H1 (cell line): ENCODE results near the gene IQCH. TPM values are rescaled to one million over a fixed set of nuclear protein-coding genes. Genes with fewer than 3 reads are reported as not detected.

Experiments
- CTCF ChIA-PET: fragments of 300-600 bp; sonication (Branson Sonifier 250); formaldehyde crosslinking; loops from one replicate; lab custom pipeline; 2021; ENCODE audit not compliant: partially characterized antibody; lab: Charles Lee
- POLR2A ChIA-PET: fragments of 300-600 bp; sonication (Branson Sonifier 250); formaldehyde crosslinking; loops from one replicate; lab custom pipeline; 2021; ENCODE audit warnings: inconsistent platforms; ENCODE audit not compliant: partially characterized antibody; lab: Charles Lee
- DNase-seq, 2 experiments: peaks; one replicate each; pipeline versions ENCODE4 v3.0.0 to v3.0.0-alpha.2; 2010 to 2022; ENCODE audit warnings: low spot score in 2 of 2, low read depth in 1 of 2, mixed read lengths in 1 of 2
- FAIRE-seq: peaks from 2 replicates; lab custom pipeline; 2011; peaks lifted over from hg19 to GRCh38; lab: Jason Lieb, UNC
- H2AFZ ChIP-seq: 2 replicates; pipeline ENCODE4 v1.8.1; 2012; ENCODE audit warnings: low read length, inconsistent platforms
- H2AK5ac ChIP-seq: 2 replicates; pipeline ENCODE4 v1.6.1; 2013; ENCODE audit warnings: low read depth, low read length
- H2BK120ac ChIP-seq: replicated peaks from 2 replicates; pipeline ENCODE3; 2013; ENCODE audit warnings: low read depth, low read length, inconsistent platforms
- H2BK12ac ChIP-seq: 2 replicates; pipeline ENCODE4 v1.6.1; 2013; ENCODE audit warnings: low read depth, low read length
- H2BK15ac ChIP-seq: 2 replicates; pipeline ENCODE4 v1.6.1; 2013; ENCODE audit warnings: low read length
- H2BK20ac ChIP-seq: 2 replicates; pipeline ENCODE4 v1.6.1; 2013; ENCODE audit warnings: low read length
- H2BK5ac ChIP-seq: 2 replicates; pipeline ENCODE4 v1.6.1; 2013; ENCODE audit warnings: low read depth, low read length
- H3K14ac ChIP-seq: 2 replicates; pipeline ENCODE4 v1.6.1; 2013; ENCODE audit warnings: inconsistent platforms; ENCODE audit not compliant: insufficient read length
- H3K18ac ChIP-seq: 2 replicates; pipeline ENCODE4 v1.6.1; 2013; ENCODE audit warnings: low read length; ENCODE audit errors: extremely low read depth
- H3K23ac ChIP-seq: 2 replicates; pipeline ENCODE4 v1.6.1; 2013; ENCODE audit warnings: inconsistent platforms; ENCODE audit not compliant: insufficient read length
- H3K23me2 ChIP-seq: 2 replicates; pipeline ENCODE4 v1.6.1; 2013; ENCODE audit warnings: low read depth, low read length
- H3K27ac ChIP-seq: 2 replicates; pipeline ENCODE4 v1.6.1; 2011; ENCODE audit warnings: low read depth, low read length, inconsistent platforms
- H3K27me3 ChIP-seq, 4 experiments: replicated peaks in 1 of 4; 1 replicate in 1 of 4; 2 replicates in 3 of 4; pipeline versions ENCODE4 v1.6.1 to v1.8.1; 2011 to 2013; ENCODE audit warnings: low read length in 3 of 4, mild to moderate bottlenecking in 3 of 4, inconsistent platforms in 2 of 4, mixed read lengths in 2 of 4, moderate library complexity in 1 of 4; ENCODE audit not compliant: control insufficient read depth in 3 of 4, insufficient read depth in 3 of 4; ENCODE audit errors: extremely low read depth in 1 of 4
- H3K36me3 ChIP-seq, 4 experiments: 2 replicates each; pipeline versions ENCODE4 v1.6.1 to v1.8.1; 2011 to 2013; ENCODE audit warnings: mild to moderate bottlenecking in 4 of 4, low read length in 3 of 4, moderate library complexity in 2 of 4, control low read depth in 1 of 4, inconsistent platforms in 1 of 4; ENCODE audit not compliant: insufficient read depth in 4 of 4, control insufficient read depth in 2 of 4
- H3K4ac ChIP-seq: replicated peaks from 2 replicates; pipeline ENCODE3; 2013; ENCODE audit warnings: low read length, low read depth, mixed read lengths, inconsistent platforms; ENCODE audit not compliant: insufficient read length
- H3K4me1 ChIP-seq, 4 experiments: replicated peaks in 1 of 4; 1 replicate in 1 of 4; 2 replicates in 3 of 4; pipeline versions ENCODE4 v1.6.1 to v1.8.1; 2011 to 2013; ENCODE audit warnings: low read length in 3 of 4, inconsistent platforms in 2 of 4, mixed read lengths in 1 of 4; ENCODE audit not compliant: insufficient read depth in 4 of 4, control insufficient read depth in 3 of 4
- H3K4me2 ChIP-seq, 2 experiments: 2 replicates each; pipeline versions ENCODE4 v1.6.1 to v1.8.1; 2011 to 2013; ENCODE audit warnings: low read depth in 2 of 2, low read length in 2 of 2, control low read depth in 1 of 2, inconsistent platforms in 1 of 2, mild to moderate bottlenecking in 1 of 2; ENCODE audit not compliant: insufficient read depth in 1 of 2
- H3K4me3 ChIP-seq, 4 experiments: fragments of 200-600, 300-600 bp in 1 of 4; sonication (generic), shearing (Covaris generic), sonication (Bioruptor Twin) in 1 of 4; 2 replicates each; pipeline versions ENCODE4 v1.5.1 to v1.8.1; 2011 to 2016; ENCODE audit warnings: low read length in 4 of 4, low read depth in 3 of 4, control low read depth in 2 of 4, inconsistent platforms in 2 of 4, mild to moderate bottlenecking in 2 of 4, mixed read lengths in 1 of 4, moderate library complexity in 1 of 4; ENCODE audit not compliant: insufficient read depth in 2 of 4; ENCODE audit errors: extremely low read depth in 1 of 4
- H3K56ac ChIP-seq: replicated peaks from 2 replicates; pipeline ENCODE3; 2013; ENCODE audit warnings: low read depth, mild to moderate bottlenecking, mixed read lengths, low read length, inconsistent platforms; ENCODE audit not compliant: insufficient read length
- H3K79me1 ChIP-seq: 2 replicates; pipeline ENCODE4 v1.6.1; 2013; ENCODE audit warnings: low read depth, low read length, control low read depth
- H3K79me2 ChIP-seq, 2 experiments: 2 replicates each; pipeline versions ENCODE4 v1.6.1 to v1.8.1; 2012 to 2013; ENCODE audit warnings: low read length in 2 of 2, mild to moderate bottlenecking in 2 of 2, inconsistent platforms in 1 of 2; ENCODE audit not compliant: insufficient read depth in 2 of 2, control insufficient read depth in 1 of 2
- H3K9ac ChIP-seq, 4 experiments: replicated peaks in 1 of 4; 1 replicate in 1 of 4; 2 replicates in 3 of 4; pipeline versions ENCODE4 v1.6.1 to v1.8.1; 2011 to 2013; ENCODE audit warnings: low read depth in 3 of 4, low read length in 3 of 4, control low read depth in 2 of 4, mild to moderate bottlenecking in 2 of 4, moderate library complexity in 2 of 4, inconsistent platforms in 1 of 4; ENCODE audit errors: extremely low read depth in 1 of 4
- H3K9me3 ChIP-seq, 2 experiments: 2 replicates each; pipeline versions ENCODE4 v1.6.1 to v1.8.1; 2012 to 2013; ENCODE audit warnings: mild to moderate bottlenecking in 2 of 2, moderate library complexity in 2 of 2, control low read depth in 1 of 2, inconsistent platforms in 1 of 2, low read depth in 1 of 2, low read length in 1 of 2, mixed read lengths in 1 of 2; ENCODE audit not compliant: insufficient read depth in 2 of 2
- H4K20me1 ChIP-seq, 2 experiments: replicated peaks in 1 of 2; 2 replicates each; pipeline versions ENCODE3 to v1.8.1; 2011 to 2013; ENCODE audit warnings: inconsistent platforms in 2 of 2, low read length in 2 of 2, mild to moderate bottlenecking in 1 of 2; ENCODE audit not compliant: insufficient read depth in 2 of 2, control insufficient read depth in 1 of 2
- H4K5ac ChIP-seq: 2 replicates; pipeline ENCODE4 v1.6.1; 2013; ENCODE audit warnings: low read length, low read depth, mixed read lengths, inconsistent platforms; ENCODE audit not compliant: insufficient read length
- H4K8ac ChIP-seq: 2 replicates; pipeline ENCODE4 v1.8.0; 2013; ENCODE audit warnings: mild to moderate bottlenecking, moderate library complexity, low read length, inconsistent platforms; ENCODE audit not compliant: insufficient read depth; ENCODE audit errors: extremely low read depth
- H4K91ac ChIP-seq: replicated peaks from 2 replicates; pipeline ENCODE3; 2013; ENCODE audit warnings: low read length, mixed read lengths, inconsistent platforms; ENCODE audit not compliant: insufficient read length
- CEBPB ChIP-seq: IDR thresholded peaks from 2 replicates; pipeline ENCODE4 v1.6.1; 2012; ENCODE audit warnings: low read depth, low read length
- KDM4A ChIP-seq: IDR thresholded peaks from one replicate; pipeline ENCODE4 v1.7.1; 2012; ENCODE audit warnings: low read depth, mild to moderate bottlenecking, moderate library complexity, low read length, inconsistent platforms; ENCODE audit not compliant: severe bottlenecking
- SIN3A ChIP-seq, 2 experiments: IDR thresholded peaks in 1 of 2; conservative IDR thresholded peaks in 1 of 2; 2 replicates each; pipeline ENCODE4 v1.6.1; 2011 to 2012; ENCODE audit warnings: low read length in 2 of 2, improper control_type of control experiment in 1 of 2, low read depth in 1 of 2, mild to moderate bottlenecking in 1 of 2
- SP2 ChIP-seq: IDR thresholded peaks from 2 replicates; pipeline ENCODE4 v1.6.1; 2012; ENCODE audit warnings: mild to moderate bottlenecking, low read length, inconsistent platforms
- WGBS, 2 experiments: shearing (Covaris generic) in 1 of 2; methylation state at CpG; one replicate each; pipeline versions ENCODE4 v1.1.6 to v1.1.7; 2013 to 2015; ENCODE audit warnings: low lambda C conversion rate in 2 of 2, mixed read lengths in 2 of 2, inconsistent platforms in 1 of 2, low coverage in 1 of 2, missing lambda C conversion rate in 1 of 2; ENCODE audit not compliant: insufficient replicate concordance in 2 of 2, insufficient coverage in 1 of 2, insufficient read length in 1 of 2; ENCODE audit errors: extremely low coverage in 1 of 2, missing lambda C conversion rate in 1 of 2; 5-methylcytosine and 5-hydroxymethylcytosine counted together
- polyA plus RNA-seq, 7 experiments: library from polyadenylated mRNA; depleted of rRNA in 3 of 7; stranded (reverse) in 5 of 7; unstranded in 2 of 7; fragments of >200 nt in 5 of 7; fragments of 200-250 nt in 2 of 7; gene quantifications; 1 replicate in 5 of 7; 2 replicates in 1 of 7; 4 replicates in 1 of 7; pipeline versions ENCODE4 v1.2.1 to v1.2.3, GENCODE V29; 2011 to 2013; ENCODE audit warnings: missing spikeins in 2 of 7, mixed read lengths in 2 of 7
- total RNA-seq: library from RNA; stranded (reverse); fragmentation: NEBNext Ultra II Directional; extraction: Animal tissue kit (Norgen Biotek cat#: 25700); gene quantifications from 2 replicates; pipeline ENCODE4 v1.2.1, GENCODE V29; 2021

The IQCH gene
- total and polyA plus RNA-seq, 2 of the 8 experiments (the other 6 are each of a cell fraction or from before 2014, with no cell fraction given), result 0.60 to 1.9 TPM

DNA sequence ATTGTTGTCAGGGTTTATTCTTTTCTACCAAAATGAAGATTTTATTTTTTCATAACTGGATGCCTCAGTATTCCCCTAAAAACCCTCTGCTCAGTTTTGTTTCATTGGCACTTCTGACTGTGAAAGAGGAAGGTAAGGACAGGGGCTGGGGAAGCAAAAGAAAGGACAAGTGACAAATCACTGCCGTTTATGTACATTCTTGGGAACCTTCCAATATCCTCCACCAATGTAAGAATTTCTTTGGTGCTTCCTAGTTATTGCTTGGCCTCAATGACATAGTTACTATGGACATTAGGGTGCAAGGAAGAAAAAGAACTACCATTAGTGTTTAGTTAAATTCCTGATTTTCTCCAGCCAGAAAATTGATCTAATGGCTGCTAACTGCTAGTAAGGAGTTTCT, 135.4 kb downstream of the IQCH start:
- no peak overlapping the region for H3K23ac ChIP-seq
- FAIRE-seq (no peak), DNase-seq (no peak)
- WGBS, 2 experiments, result 100% methylated on average over 1 of the region's 1 CpG; no CpG with 5 or more reads in 1 of the 2 experiments
- no peak overlapping the region for H2AK5ac ChIP-seq
- H3K14ac ChIP-seq, result no peak overlapping the region
- H3K4me3 ChIP-seq, result no peak overlapping the region
- H4K8ac ChIP-seq, result no peak overlapping the region
- H3K9ac ChIP-seq, result no peak overlapping the region
- H4K5ac ChIP-seq, result no peak overlapping the region
- no peak overlapping the region for H3K27ac ChIP-seq
- no peak overlapping the region for H2BK5ac ChIP-seq
- H3K4ac ChIP-seq, result no peak overlapping the region
- H3K56ac ChIP-seq, result no peak overlapping the region
- no peaks in the 10 kb centered on the region for H3K79me2 ChIP-seq
- no peaks in the 10 kb centered on the region for H4K20me1 ChIP-seq
- H3K9me3 ChIP-seq, result no peaks in the 10 kb centered on the region
- no peak overlapping the region for H2BK15ac ChIP-seq
- no peak overlapping the region for H2BK120ac ChIP-seq
- ChIA-PET CTCF (interaction anchor here (1.0 kb wide), 1 partner anchor 43 kb away, joined by 3 read pairs; no protein-coding TSS in a partner anchor), POLR2A (no interaction called here)
- H2AFZ ChIP-seq, result no peak overlapping the region
- H4K91ac ChIP-seq, result no peak overlapping the region
- no peaks in the 10 kb centered on the region for H3K27me3 ChIP-seq
- no peak overlapping the region for H3K18ac ChIP-seq
- H3K4me2 ChIP-seq, result no peak overlapping the region
- H3K36me3 ChIP-seq, result no peaks in the 10 kb centered on the region
- TF ChIP-seq CEBPB (no peak), SIN3A (conservative IDR thresholded peaks at IDR 0.05 in 1 of 2, IDR thresholded peaks at IDR 0.05 in 1 of 2; ENCODE audit: low read depth in 1 of 2, low read length in 2 of 2) (no peak), KDM4A (no peak), SP2 (no peak)
- H3K23me2 ChIP-seq, result no peaks in the 10 kb centered on the region
- no peaks in the 10 kb centered on the region for H3K79me1 ChIP-seq
- no peak overlapping the region for H2BK12ac ChIP-seq
- H2BK20ac ChIP-seq, result no peak overlapping the region
- H3K4me1 ChIP-seq, result no peaks in the 10 kb centered on the region
